Measurements from ENCODE around the gene CD53. TPM values are rescaled to one million over a fixed set of nuclear protein-coding genes. Genes with fewer than 3 reads are reported as not detected.

CD53 gene
- total RNA-seq, 1 experiment from 2014 or later: 0.49 TPM

GRCh38 chr1:110936567-110936966 is 63.6 kb downstream of the CD53 start:
- H3K27me3 ChIP-seq (ENCODE audit: control insufficient read depth, insufficient read depth, low read length): no peaks in the 10 kb centered on the region
- intact Hi-C loops (cut with micrococcal nuclease; ENCODE audit: unreplicated experiment) (no loop called here), in situ Hi-C loops (cut with HindIII; ENCODE audit: low pct_unique_long_range_greater_than_20kb, low sequenced_read_pairs) (no loop called here)
- no peak overlapping the region for H3K27ac ChIP-seq (ENCODE audit: low read length)
- no peak overlapping the region for H3K4me3 ChIP-seq (ENCODE audit: low read depth in 2 of 2, low read length in 2 of 2)
- BruUV-seq (replicated peaks): no TSS peak
- ATAC-seq (no peak), DNase-seq (ENCODE audit: low read depth, low spot score) (no peak)
- H3K9me3 ChIP-seq (ENCODE audit: control insufficient read depth, insufficient read depth, low read depth, low read length): no peaks in the 10 kb centered on the region; the same call in 1 of the 2 replicates
- no peaks in the 10 kb centered on the region for H3K36me3 ChIP-seq (ENCODE audit: control insufficient read depth, insufficient read depth, low read length)
- POLR2A ChIA-PET: no interaction called here
- TF ChIP-seq SIN3A (IDR thresholded peaks at IDR 0.05; ENCODE audit: borderline replicate concordance, insufficient read depth, low read depth, low read length) (no peak), REST (IDR thresholded peaks at IDR 0.05; ENCODE audit: insufficient read depth in 1 of 2, low read depth in 2 of 2, low read length in 1 of 2) (no peak), POLR2AphosphoS5 (IDR thresholded peaks at IDR 0.05; ENCODE audit: low read depth, low read length) (no peak), TCF7L2 (IDR thresholded peaks at IDR 0.05; ENCODE audit: low read depth, low read length) (no peak)
- TF ChIP-seq, protein P1, sequence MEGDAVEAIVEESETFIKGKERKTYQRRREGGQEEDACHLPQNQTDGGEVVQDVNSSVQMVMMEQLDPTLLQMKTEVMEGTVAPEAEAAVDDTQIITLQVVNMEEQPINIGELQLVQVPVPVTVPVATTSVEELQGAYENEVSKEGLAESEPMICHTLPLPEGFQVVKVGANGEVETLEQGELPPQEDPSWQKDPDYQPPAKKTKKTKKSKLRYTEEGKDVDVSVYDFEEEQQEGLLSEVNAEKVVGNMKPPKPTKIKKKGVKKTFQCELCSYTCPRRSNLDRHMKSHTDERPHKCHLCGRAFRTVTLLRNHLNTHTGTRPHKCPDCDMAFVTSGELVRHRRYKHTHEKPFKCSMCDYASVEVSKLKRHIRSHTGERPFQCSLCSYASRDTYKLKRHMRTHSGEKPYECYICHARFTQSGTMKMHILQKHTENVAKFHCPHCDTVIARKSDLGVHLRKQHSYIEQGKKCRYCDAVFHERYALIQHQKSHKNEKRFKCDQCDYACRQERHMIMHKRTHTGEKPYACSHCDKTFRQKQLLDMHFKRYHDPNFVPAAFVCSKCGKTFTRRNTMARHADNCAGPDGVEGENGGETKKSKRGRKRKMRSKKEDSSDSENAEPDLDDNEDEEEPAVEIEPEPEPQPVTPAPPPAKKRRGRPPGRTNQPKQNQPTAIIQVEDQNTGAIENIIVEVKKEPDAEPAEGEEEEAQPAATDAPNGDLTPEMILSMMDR (IDR thresholded peaks at IDR 0.05): no peak
- H3K4me1 ChIP-seq (ENCODE audit: control insufficient read depth, insufficient read depth, low read length): no peaks in the 10 kb centered on the region
- CTCF ChIA-PET: no interaction called here

DNA sequence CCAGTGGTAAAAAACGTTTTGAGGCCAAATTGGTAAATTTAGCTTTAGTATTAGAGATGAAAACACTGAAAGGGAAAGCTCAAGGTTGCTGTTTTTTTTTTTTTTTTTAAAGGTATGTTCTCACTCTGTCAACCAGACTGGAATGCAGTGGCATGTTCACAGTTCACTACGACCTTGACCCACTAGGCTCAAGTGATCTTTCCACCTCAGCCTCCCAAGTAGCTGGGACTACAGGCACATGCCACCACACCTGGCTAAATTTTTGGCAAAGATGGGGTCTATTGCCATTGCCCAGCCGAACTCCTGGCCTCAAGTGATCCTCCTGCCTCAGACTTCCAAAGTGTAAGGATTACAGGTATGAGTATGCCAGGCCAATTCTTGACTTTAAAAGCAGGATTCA is 71.9 kb downstream of the CD53 start:
- ATAC-seq: no peak
- in situ Hi-C loops (cut with HindIII; ENCODE audit: low pct_unique_long_range_greater_than_20kb, low sequenced_read_pairs): no loop called here
- Histone ChIP-seq H3K4me3 (ENCODE audit: low read depth in 2 of 2, low read length in 2 of 2) (no peak overlapping the region), H3K4me1 (ENCODE audit: control insufficient read depth, insufficient read depth, low read length) (no peaks in the 10 kb centered on the region), H3K27me3 (ENCODE audit: control insufficient read depth, insufficient read depth, low read length) (no peaks in the 10 kb centered on the region), H3K36me3 (ENCODE audit: control insufficient read depth, insufficient read depth, low read length) (peaks cover 16% of the 10 kb centered on the region), H3K27ac (ENCODE audit: low read length) (no peak overlapping the region), H3K9me3 (ENCODE audit: control insufficient read depth, insufficient read depth, low read depth, low read length) (no peaks in the 10 kb centered on the region)
- intact Hi-C loops (cut with micrococcal nuclease; ENCODE audit: unreplicated experiment): no loop called here
- no peak for DNase-seq (ENCODE audit: low read depth, low spot score)
- ChIA-PET POLR2A (no interaction called here), CTCF (no interaction called here)
- TF ChIP-seq, protein P1 (IDR thresholded peaks at IDR 0.05): no peak
- TF ChIP-seq REST (IDR thresholded peaks at IDR 0.05; ENCODE audit: insufficient read depth in 1 of 2, low read depth in 2 of 2, low read length in 1 of 2) (no peak), POLR2AphosphoS5 (IDR thresholded peaks at IDR 0.05; ENCODE audit: low read depth, low read length) (no peak), SIN3A (IDR thresholded peaks at IDR 0.05; ENCODE audit: borderline replicate concordance, insufficient read depth, low read depth, low read length) (no peak), TCF7L2 (IDR thresholded peaks at IDR 0.05; ENCODE audit: low read depth, low read length) (no peak)
- no TSS peak for BruUV-seq (replicated peaks)
